ENCODE data around the gene TMEM86B. TPM values are rescaled to one million over a fixed set of nuclear protein-coding genes. Genes with fewer than 3 reads are reported as not detected.

TMEM86B gene
- polyA plus RNA-seq, 1 donor from 2014 or later: 2.3 TPM

DNA sequence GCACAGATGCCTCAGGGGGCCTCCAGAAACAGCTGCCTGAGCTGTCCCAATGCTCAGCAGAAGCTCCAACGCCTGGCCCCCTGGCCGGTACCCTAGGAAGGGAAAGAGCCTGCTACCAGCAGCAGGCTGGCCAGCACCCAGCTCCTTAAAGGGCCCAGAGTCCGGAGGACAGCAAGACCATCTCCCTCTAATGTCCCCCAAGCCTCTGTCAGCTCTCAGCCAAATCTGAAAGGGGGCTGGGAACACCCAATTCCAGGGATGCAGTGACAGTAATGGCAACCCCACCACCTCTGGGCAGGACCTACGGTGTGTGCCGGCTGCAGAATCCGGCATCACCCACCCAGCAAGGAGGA is 26.0 kb upstream of the TMEM86B start:
- H3K9ac ChIP-seq (ENCODE audit: low read length): no peak overlapping the region
- no peak overlapping the region for H3K27ac ChIP-seq (ENCODE audit: low read length)
- no peaks in the 10 kb centered on the region for H3K9me2 ChIP-seq (ENCODE audit: insufficient read depth, low read length)
- H3K27me3 ChIP-seq (ENCODE audit: insufficient read depth, low read depth, low read length): no peaks in the 10 kb centered on the region
- no peaks in the 10 kb centered on the region for H3F3A ChIP-seq (ENCODE audit: insufficient read depth, low read length, poor library complexity, severe bottlenecking)
- H4K20me1 ChIP-seq (ENCODE audit: insufficient read depth): peaks cover 10% of the 10 kb centered on the region
- H3K4me2 ChIP-seq (ENCODE audit: low read length): no peak overlapping the region
- TF ChIP-seq, protein P1, sequence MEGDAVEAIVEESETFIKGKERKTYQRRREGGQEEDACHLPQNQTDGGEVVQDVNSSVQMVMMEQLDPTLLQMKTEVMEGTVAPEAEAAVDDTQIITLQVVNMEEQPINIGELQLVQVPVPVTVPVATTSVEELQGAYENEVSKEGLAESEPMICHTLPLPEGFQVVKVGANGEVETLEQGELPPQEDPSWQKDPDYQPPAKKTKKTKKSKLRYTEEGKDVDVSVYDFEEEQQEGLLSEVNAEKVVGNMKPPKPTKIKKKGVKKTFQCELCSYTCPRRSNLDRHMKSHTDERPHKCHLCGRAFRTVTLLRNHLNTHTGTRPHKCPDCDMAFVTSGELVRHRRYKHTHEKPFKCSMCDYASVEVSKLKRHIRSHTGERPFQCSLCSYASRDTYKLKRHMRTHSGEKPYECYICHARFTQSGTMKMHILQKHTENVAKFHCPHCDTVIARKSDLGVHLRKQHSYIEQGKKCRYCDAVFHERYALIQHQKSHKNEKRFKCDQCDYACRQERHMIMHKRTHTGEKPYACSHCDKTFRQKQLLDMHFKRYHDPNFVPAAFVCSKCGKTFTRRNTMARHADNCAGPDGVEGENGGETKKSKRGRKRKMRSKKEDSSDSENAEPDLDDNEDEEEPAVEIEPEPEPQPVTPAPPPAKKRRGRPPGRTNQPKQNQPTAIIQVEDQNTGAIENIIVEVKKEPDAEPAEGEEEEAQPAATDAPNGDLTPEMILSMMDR (IDR thresholded peaks at IDR 0.05; ENCODE audit: poor library complexity, severe bottlenecking): no peak
- TF ChIP-seq POLR2AphosphoS5 (IDR thresholded peaks at IDR 0.05) (no peak), MXI1 (conservative IDR thresholded peaks at IDR 0.05; ENCODE audit: poor library complexity, severe bottlenecking) (no peak), EZH2 (IDR thresholded peaks at IDR 0.05; ENCODE audit: borderline replicate concordance, insufficient read depth, low read length, poor library complexity, severe bottlenecking) (no peak), SMC3 (conservative IDR thresholded peaks at IDR 0.05; ENCODE audit: poor library complexity) (no peak), EP300 (conservative IDR thresholded peaks at IDR 0.05; ENCODE audit: poor library complexity, severe bottlenecking) (no peak), TAF1 (IDR thresholded peaks at IDR 0.05; ENCODE audit: low read depth) (no peak), RAD21 (conservative IDR thresholded peaks at IDR 0.05) (no peak)
- TF ChIP-seq, protein P2, sequence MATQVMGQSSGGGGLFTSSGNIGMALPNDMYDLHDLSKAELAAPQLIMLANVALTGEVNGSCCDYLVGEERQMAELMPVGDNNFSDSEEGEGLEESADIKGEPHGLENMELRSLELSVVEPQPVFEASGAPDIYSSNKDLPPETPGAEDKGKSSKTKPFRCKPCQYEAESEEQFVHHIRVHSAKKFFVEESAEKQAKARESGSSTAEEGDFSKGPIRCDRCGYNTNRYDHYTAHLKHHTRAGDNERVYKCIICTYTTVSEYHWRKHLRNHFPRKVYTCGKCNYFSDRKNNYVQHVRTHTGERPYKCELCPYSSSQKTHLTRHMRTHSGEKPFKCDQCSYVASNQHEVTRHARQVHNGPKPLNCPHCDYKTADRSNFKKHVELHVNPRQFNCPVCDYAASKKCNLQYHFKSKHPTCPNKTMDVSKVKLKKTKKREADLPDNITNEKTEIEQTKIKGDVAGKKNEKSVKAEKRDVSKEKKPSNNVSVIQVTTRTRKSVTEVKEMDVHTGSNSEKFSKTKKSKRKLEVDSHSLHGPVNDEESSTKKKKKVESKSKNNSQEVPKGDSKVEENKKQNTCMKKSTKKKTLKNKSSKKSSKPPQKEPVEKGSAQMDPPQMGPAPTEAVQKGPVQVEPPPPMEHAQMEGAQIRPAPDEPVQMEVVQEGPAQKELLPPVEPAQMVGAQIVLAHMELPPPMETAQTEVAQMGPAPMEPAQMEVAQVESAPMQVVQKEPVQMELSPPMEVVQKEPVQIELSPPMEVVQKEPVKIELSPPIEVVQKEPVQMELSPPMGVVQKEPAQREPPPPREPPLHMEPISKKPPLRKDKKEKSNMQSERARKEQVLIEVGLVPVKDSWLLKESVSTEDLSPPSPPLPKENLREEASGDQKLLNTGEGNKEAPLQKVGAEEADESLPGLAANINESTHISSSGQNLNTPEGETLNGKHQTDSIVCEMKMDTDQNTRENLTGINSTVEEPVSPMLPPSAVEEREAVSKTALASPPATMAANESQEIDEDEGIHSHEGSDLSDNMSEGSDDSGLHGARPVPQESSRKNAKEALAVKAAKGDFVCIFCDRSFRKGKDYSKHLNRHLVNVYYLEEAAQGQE (IDR thresholded peaks at IDR 0.05; ENCODE audit: borderline replicate concordance): no peak
- no peaks in the 10 kb centered on the region for H3K36me3 ChIP-seq (ENCODE audit: insufficient read depth, low read length)
- H3K4me3 ChIP-seq (ENCODE audit: low read length): no peak overlapping the region
- H3K79me2 ChIP-seq (replicated peaks; ENCODE audit: insufficient read depth, low read length): peaks cover 76% of the 10 kb centered on the region
- no peak overlapping the region for H2AFZ ChIP-seq (ENCODE audit: low read depth, low read length)
- H3K9me3 ChIP-seq (ENCODE audit: low read length): no peaks in the 10 kb centered on the region

DNA sequence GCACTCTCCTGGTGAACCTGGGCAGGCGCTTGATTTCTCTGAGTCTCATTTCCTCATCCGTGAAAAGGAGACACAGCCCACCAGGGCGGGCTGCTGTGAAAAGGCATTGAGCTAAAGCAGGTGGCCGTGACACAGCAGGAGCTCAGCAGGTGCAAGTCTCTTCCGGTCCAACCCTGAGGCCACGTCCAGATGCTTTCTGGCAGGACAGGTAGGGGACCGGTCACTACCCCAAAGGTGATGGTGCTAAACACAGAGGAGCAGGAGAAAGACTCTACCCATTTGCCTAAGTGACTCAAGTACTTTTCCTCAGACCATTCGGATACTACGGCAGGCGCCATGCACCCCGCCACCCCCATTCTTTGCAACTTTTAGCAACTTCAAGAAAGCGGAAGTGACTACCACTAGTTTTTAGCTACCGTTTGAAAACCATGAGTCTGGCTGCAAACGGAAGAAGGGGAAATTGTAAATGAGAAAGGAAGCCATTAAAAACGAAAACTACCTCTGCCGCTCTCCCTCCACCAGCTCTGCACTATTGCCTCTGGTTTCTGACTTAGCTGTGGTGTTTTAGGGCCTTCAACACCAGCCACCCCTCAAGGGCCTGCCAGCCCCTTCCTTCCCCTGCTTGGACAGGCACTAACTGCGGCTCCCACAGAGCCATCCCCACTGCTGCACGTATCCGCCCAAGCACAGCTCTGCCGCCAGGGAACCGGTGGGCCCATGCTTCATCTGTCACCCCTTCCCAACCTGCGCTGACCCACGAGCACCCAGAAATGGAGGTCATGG is 25.5 kb upstream of the TMEM86B start:
- H3K4me2 ChIP-seq (ENCODE audit: low read length): no peak overlapping the region
- peaks cover 10% of the 10 kb centered on the region for H4K20me1 ChIP-seq (ENCODE audit: insufficient read depth)
- H3K9ac ChIP-seq (ENCODE audit: low read length): no peak overlapping the region
- no peaks in the 10 kb centered on the region for H3K27me3 ChIP-seq (ENCODE audit: insufficient read depth, low read depth, low read length)
- TF ChIP-seq, protein P2 (IDR thresholded peaks at IDR 0.05; ENCODE audit: borderline replicate concordance): no peak
- TF ChIP-seq EP300 (conservative IDR thresholded peaks at IDR 0.05; ENCODE audit: poor library complexity, severe bottlenecking) (no peak), EZH2 (IDR thresholded peaks at IDR 0.05; ENCODE audit: borderline replicate concordance, insufficient read depth, low read length, poor library complexity, severe bottlenecking) (no peak), MXI1 (conservative IDR thresholded peaks at IDR 0.05; ENCODE audit: poor library complexity, severe bottlenecking) (no peak)
- TF ChIP-seq, protein P1 (IDR thresholded peaks at IDR 0.05; ENCODE audit: poor library complexity, severe bottlenecking): no peak
- H3K36me3 ChIP-seq (ENCODE audit: insufficient read depth, low read length): no peaks in the 10 kb centered on the region
- no peak overlapping the region for H2AFZ ChIP-seq (ENCODE audit: low read depth, low read length)
- peaks cover 76% of the 10 kb centered on the region for H3K79me2 ChIP-seq (replicated peaks; ENCODE audit: insufficient read depth, low read length)
- H3K9me2 ChIP-seq (ENCODE audit: insufficient read depth, low read length): no peaks in the 10 kb centered on the region
- no peaks in the 10 kb centered on the region for H3F3A ChIP-seq (ENCODE audit: insufficient read depth, low read length, poor library complexity, severe bottlenecking)
- H3K9me3 ChIP-seq (ENCODE audit: low read length): no peaks in the 10 kb centered on the region
- H3K4me3 ChIP-seq (ENCODE audit: low read length): no peak overlapping the region
- H3K27ac ChIP-seq (ENCODE audit: low read length): no peak overlapping the region

All from neural cell (in vitro differentiated cells).